Neural progenitor cell (in vitro differentiated cells): ENCODE data around the gene KANSL1L. TPM values are rescaled to one million over a fixed set of nuclear protein-coding genes. Genes with fewer than 3 reads are reported as not detected.

Experiments used
- DNase-seq: peaks from one replicate; pipeline ENCODE4 v3.0.0-alpha.2; 2016; ENCODE audit warnings: low spot score
- H2AFZ ChIP-seq: fragments of 200-600 bp; sonication (generic); replicated peaks from 2 replicates; pipeline ENCODE4 v1.6.1; 2016; ENCODE audit warnings: antibody characterized with exemption
- H3F3A ChIP-seq: fragments of 200-600 bp; sonication (generic); 2 replicates; pipeline ENCODE4 v1.6.1; 2016; ENCODE audit warnings: antibody characterized with exemption, low read depth
- H3K27ac ChIP-seq: fragments of 200-600 bp; sonication (generic); 2 replicates; pipeline ENCODE4 v1.5.1; 2016; ENCODE audit warnings: mild to moderate bottlenecking
- H3K27me3 ChIP-seq: fragments of 200-600 bp; sonication (generic); 2 replicates; pipeline ENCODE4 v1.6.1; 2016; ENCODE audit warnings: mild to moderate bottlenecking, moderate library complexity
- H3K36me3 ChIP-seq: fragments of 200-600 bp; sonication (generic); 2 replicates; pipeline ENCODE4 v1.5.1; 2016
- H3K4me1 ChIP-seq: fragments of 200-600 bp; sonication (generic); 2 replicates; pipeline ENCODE4 v1.6.1; 2016; ENCODE audit warnings: mixed run types
- H3K4me2 ChIP-seq: fragments of 200-600 bp; sonication (generic); 2 replicates; pipeline ENCODE4 v1.6.1; 2016
- H3K4me3 ChIP-seq: fragments of 200-600 bp; sonication (generic); 2 replicates; pipeline ENCODE4 v1.5.1; 2016
- H3K79me2 ChIP-seq: fragments of 200-600 bp; sonication (generic); 2 replicates; pipeline ENCODE4 v1.6.1; 2016; ENCODE audit warnings: low read depth
- H3K9ac ChIP-seq: fragments of 200-600 bp; sonication (generic); 2 replicates; pipeline ENCODE4 v1.6.1; 2016
- H3K9me3 ChIP-seq: fragments of 200-600 bp; sonication (generic); 2 replicates; pipeline ENCODE4 v1.5.1; 2016; ENCODE audit warnings: low read depth
- H4K20me1 ChIP-seq: fragments of 200-600 bp; sonication (generic); 2 replicates; pipeline ENCODE4 v1.6.1; 2016; ENCODE audit warnings: low read depth
- H3K27ac Mint-ChIP-seq: 3 replicates; pipeline ENCODE4 v1.8.0; 2021; ENCODE audit warnings: mixed read lengths
- H3K27me3 Mint-ChIP-seq: 2 replicates; pipeline ENCODE4 v1.8.0; 2022; ENCODE audit warnings: low read depth, mild to moderate bottlenecking, inconsistent platforms, moderate library complexity, mixed read lengths; ENCODE audit not compliant: insufficient read depth
- H3K36me3 Mint-ChIP-seq: 3 replicates; pipeline ENCODE4 v1.8.0; 2021; ENCODE audit warnings: mixed read lengths
- H3K4me1 Mint-ChIP-seq: 3 replicates; pipeline ENCODE4 v1.8.0; 2021; ENCODE audit warnings: mixed read lengths
- H3K4me3 Mint-ChIP-seq: 3 replicates; pipeline ENCODE4 v1.8.0; 2021; ENCODE audit warnings: mild to moderate bottlenecking, moderate library complexity, mixed read lengths
- H3K9me3 Mint-ChIP-seq: 3 replicates; pipeline ENCODE4 v1.8.0; 2020; ENCODE audit warnings: mixed read lengths
- EZH2 ChIP-seq: fragments of 200-600 bp; sonication (generic); IDR thresholded peaks from 2 replicates; pipeline ENCODE4 v1.6.1; 2017; ENCODE audit warnings: antibody characterized with exemption, mild to moderate bottlenecking, moderate library complexity
- EZH2phosphoT487 ChIP-seq: fragments of 200-600 bp; sonication (generic); IDR thresholded peaks from 2 replicates; pipeline ENCODE4 v1.6.1; 2017; ENCODE audit warnings: antibody characterized with exemption
- total RNA-seq: library from RNA; depleted of rRNA; stranded (reverse); fragments of >200 nt; gene quantifications from 2 replicates; pipeline ENCODE4 v1.2.3, GENCODE V29; 2015; ENCODE audit warnings: low replicate concordance
- TF ChIP-seq, protein P1 (sequence below): fragments of 200-600 bp; sonication (generic); IDR thresholded peaks from 2 replicates; pipeline ENCODE4 v1.5.1; 2017; ENCODE audit warnings: antibody characterized with exemption, mild to moderate bottlenecking

Gene KANSL1L
- total RNA-seq, 1 donor from 2014 or later = 51.8 TPM

- no peaks in the 10 kb centered on the region for H3K4me1 ChIP-seq
- H2AFZ ChIP-seq = no peak overlapping the region
- H3K36me3 ChIP-seq = no peaks in the 10 kb centered on the region
- no peaks in the 10 kb centered on the region for H4K20me1 ChIP-seq
- H3K27me3 Mint-ChIP-seq = no peaks in the 10 kb centered on the region
- H3K27ac ChIP-seq = no peak overlapping the region
- H3K9me3 Mint-ChIP-seq = peaks cover 2% of the 10 kb centered on the region
- H3K4me3 ChIP-seq = no peak overlapping the region
- no peaks in the 10 kb centered on the region for H3F3A ChIP-seq
- peaks cover 16% of the 10 kb centered on the region for H3K36me3 Mint-ChIP-seq
- TF ChIP-seq, protein P1, sequence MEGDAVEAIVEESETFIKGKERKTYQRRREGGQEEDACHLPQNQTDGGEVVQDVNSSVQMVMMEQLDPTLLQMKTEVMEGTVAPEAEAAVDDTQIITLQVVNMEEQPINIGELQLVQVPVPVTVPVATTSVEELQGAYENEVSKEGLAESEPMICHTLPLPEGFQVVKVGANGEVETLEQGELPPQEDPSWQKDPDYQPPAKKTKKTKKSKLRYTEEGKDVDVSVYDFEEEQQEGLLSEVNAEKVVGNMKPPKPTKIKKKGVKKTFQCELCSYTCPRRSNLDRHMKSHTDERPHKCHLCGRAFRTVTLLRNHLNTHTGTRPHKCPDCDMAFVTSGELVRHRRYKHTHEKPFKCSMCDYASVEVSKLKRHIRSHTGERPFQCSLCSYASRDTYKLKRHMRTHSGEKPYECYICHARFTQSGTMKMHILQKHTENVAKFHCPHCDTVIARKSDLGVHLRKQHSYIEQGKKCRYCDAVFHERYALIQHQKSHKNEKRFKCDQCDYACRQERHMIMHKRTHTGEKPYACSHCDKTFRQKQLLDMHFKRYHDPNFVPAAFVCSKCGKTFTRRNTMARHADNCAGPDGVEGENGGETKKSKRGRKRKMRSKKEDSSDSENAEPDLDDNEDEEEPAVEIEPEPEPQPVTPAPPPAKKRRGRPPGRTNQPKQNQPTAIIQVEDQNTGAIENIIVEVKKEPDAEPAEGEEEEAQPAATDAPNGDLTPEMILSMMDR = no peak
- TF ChIP-seq EZH2phosphoT487 (no peak), EZH2 (no peak)
- H3K27ac Mint-ChIP-seq = no peak overlapping the region
- no peaks in the 10 kb centered on the region for H3K4me1 Mint-ChIP-seq
- H3K4me3 Mint-ChIP-seq = no peak overlapping the region
- no peak for DNase-seq
- no peak overlapping the region for H3K4me2 ChIP-seq
- H3K79me2 ChIP-seq = no peaks in the 10 kb centered on the region
- H3K27me3 ChIP-seq = no peaks in the 10 kb centered on the region
- no peaks in the 10 kb centered on the region for H3K9me3 ChIP-seq
- H3K9ac ChIP-seq = no peak overlapping the region
Measured at GRCh38 chr2:210034087-210034683, 137.0 kb downstream of the KANSL1L start.

DNA sequence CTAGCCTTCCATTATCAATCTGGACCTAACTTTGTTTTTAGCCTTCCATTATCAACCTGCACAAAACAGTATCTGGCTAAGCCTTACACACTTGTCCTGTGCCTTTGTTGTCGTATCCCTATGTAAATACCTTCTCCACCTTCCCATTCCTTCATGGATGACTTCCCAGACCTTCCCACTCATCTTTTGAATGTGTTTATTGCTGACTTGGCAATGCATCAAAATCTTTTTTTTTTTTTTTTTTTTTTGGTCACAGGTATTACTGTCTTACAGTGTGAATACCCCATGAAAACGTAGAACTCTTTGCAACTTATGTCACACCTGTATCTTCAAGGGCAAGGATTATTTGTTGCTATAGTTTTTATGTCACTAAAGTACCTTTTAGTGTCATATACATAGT, 143.0 kb downstream of the KANSL1L start:
- H3K4me1 Mint-ChIP-seq = no peaks in the 10 kb centered on the region

GRCh38 chr2:210027608-210028007, 143.6 kb downstream of the KANSL1L start:
- Mint-ChIP-seq H3K4me3 (no peak overlapping the region), H3K27me3 (no peaks in the 10 kb centered on the region), H3K4me1 (no peaks in the 10 kb centered on the region), H3K36me3 (peaks cover 21% of the 10 kb centered on the region), H3K27ac (no peak overlapping the region), H3K9me3 (no peaks in the 10 kb centered on the region)
- Histone ChIP-seq H3K4me1 (no peaks in the 10 kb centered on the region), H3K36me3 (peaks cover 7% of the 10 kb centered on the region), H3K79me2 (no peaks in the 10 kb centered on the region), H3K9me3 (no peaks in the 10 kb centered on the region), H3K27ac (no peak overlapping the region), H3F3A (peaks cover 7% of the 10 kb centered on the region), H3K4me2 (no peak overlapping the region), H3K4me3 (no peak overlapping the region), H3K9ac (no peak overlapping the region), H3K27me3 (no peaks in the 10 kb centered on the region), H2AFZ (no peak overlapping the region), H4K20me1 (no peaks in the 10 kb centered on the region)
- no peak for DNase-seq
- no peak for TF ChIP-seq EZH2phosphoT487
- TF ChIP-seq, protein P1 = no peak
- TF ChIP-seq EZH2 = no peak

More for the DNA sequence above, 143.0 kb downstream of the KANSL1L start:
- no peak for TF ChIP-seq EZH2phosphoT487
- TF ChIP-seq EZH2 = no peak
- TF ChIP-seq, protein P1 = no peak
- DNase-seq = no peak
- Histone ChIP-seq H3K9me3 (no peaks in the 10 kb centered on the region), H3K79me2 (no peaks in the 10 kb centered on the region), H3K4me2 (no peak overlapping the region), H3K4me1 (no peaks in the 10 kb centered on the region), H3K27me3 (no peaks in the 10 kb centered on the region), H4K20me1 (no peaks in the 10 kb centered on the region), H2AFZ (no peak overlapping the region), H3K4me3 (no peak overlapping the region), H3K9ac (no peak overlapping the region), H3K27ac (peak overlapping the region; percentile 12), H3F3A (peaks cover 7% of the 10 kb centered on the region), H3K36me3 (peaks cover 4% of the 10 kb centered on the region)
- Mint-ChIP-seq H3K27ac (no peak overlapping the region), H3K4me3 (no peak overlapping the region), H3K9me3 (no peaks in the 10 kb centered on the region), H3K27me3 (no peaks in the 10 kb centered on the region), H3K36me3 (peaks cover 23% of the 10 kb centered on the region)
